GM12892 (cell line): ENCODE data around the gene DNM1L. TPM values are rescaled to one million over a fixed set of nuclear protein-coding genes. Genes with fewer than 3 reads are reported as not detected.

ENCODE experiments used
- DNase-seq: peaks from one replicate; pipeline ENCODE4 v3.0.0; 2011; ENCODE audit not compliant: insufficient read length
- FAIRE-seq: peaks from 2 replicates; lab custom pipeline; 2011; peaks lifted over from hg19 to GRCh38; lab: Jason Lieb, UNC
- POLR2A ChIP-seq: IDR thresholded peaks from 2 replicates; pipeline ENCODE4 v1.6.1; 2011; ENCODE audit warnings: low read depth, low read length, control low read depth
- POLR2AphosphoS5 ChIP-seq: IDR thresholded peaks from 2 replicates; pipeline ENCODE4 v1.6.1; 2011; ENCODE audit warnings: low read depth, low read length, control low read depth
- TAF1 ChIP-seq: IDR thresholded peaks from 2 replicates; pipeline ENCODE4 v1.6.1; 2011; ENCODE audit warnings: low read depth, mild to moderate bottlenecking, control low read depth, low read length, borderline replicate concordance
- polyA plus RNA-seq: library from polyadenylated mRNA; unstranded; fragments of >200 nt; gene quantifications from one replicate; pipeline ENCODE4 v1.2.1, GENCODE V29; 2012; ENCODE audit warnings: missing spikeins, inconsistent platforms; ENCODE audit not compliant: missing spikeins

DNM1L gene
- polyA plus RNA-seq = 68.1 TPM

DNA sequence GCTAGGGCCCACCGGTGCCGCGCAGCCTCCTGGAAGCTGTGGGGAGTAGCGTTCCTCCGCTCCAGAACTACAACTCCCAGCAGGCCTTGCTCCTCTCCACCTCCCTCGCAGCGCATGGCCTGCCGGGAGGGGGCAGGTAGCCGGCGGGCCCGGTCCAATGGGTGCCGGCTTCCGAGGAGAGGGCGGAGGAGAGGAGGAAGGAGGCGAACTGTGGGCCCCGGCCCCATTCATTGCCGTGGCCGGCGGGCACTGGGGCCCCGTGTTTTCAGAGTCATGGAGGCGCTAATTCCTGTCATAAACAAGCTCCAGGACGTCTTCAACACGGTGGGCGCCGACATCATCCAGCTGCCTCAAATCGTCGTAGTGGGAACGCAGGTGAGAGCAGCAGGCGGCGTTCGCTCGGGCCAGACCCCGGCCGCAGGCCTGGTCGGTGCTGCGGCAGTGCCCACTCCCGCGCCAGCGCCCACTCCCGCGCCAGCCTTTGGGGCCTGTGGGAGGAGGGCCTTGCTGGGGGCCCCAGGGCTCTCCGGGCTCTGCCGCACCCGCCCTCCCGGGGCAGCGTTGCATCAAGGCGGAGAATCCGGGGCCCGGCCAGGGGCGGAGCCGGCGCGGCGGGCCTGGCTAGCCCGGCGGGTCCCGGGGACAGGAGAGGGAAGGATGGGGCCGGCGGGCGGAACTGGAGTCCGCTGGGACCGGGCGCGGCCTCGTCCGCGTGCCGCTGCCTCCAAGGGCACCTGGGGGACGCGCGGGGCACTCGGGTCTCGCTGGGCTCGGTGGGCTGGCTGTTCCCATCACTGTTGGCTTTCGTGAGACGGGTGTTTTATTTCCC lies at the start of gene DNM1L:
TSS of gene DNM1L (plus strand) at position 211 of the 829 bp plus-strand sequence. CDS start at position 274, 63 bp downstream.
- FAIRE-seq = peak; percentile 98
- TF ChIP-seq POLR2AphosphoS5 (peak; percentile 90), POLR2A (peak; percentile 93), TAF1 (peak; percentile 77)
- DNase-seq = peak; percentile 91

DNA sequence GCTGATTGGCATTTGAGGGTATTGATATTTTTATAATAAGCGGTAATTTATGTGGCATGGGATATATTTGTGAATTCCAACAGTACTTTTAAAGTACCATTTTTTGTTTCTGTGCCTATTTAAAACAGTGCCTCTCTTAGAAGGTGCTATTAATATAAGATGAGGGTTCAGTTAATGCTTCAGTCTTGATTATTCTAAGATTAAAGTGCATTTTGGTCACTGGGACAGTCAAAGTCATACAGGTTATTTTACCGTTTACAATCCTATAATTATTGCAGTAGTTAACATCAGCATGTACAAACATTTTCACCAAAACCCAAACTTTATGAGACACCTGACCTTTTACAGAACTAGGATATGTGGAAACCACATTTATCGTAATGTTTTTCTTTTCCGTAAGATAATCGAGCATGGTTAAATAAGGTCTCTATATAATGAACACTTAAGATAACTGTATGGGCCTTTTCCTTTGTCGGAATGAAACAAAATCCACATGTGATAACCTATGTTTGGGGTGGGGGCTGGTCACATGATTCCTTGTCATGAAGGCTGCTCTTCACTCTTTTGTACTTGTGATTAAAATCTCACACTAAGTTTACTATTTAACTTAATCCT lies 37.7 kb upstream of the DNM1L start:
- FAIRE-seq (no peak), DNase-seq (no peak)
- TF ChIP-seq POLR2A (no peak), POLR2AphosphoS5 (no peak), TAF1 (no peak)

DNA sequence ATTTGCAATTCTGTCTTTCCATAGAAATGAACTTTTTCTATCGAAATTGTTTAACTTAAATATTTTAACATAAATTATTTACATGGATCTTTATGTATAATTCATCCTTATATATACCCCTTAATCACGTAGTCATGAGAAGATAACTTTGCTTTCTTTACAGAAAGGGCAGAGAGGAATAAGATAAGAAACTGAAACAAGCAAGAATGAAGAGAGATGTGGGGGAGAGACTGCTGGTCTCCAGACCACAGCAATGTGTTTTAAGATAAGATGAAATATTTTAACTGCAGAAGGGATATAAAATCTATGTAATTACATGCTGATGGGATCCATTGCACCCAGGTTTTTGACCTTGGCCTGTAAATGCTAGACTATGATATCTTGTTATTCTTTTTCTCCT lies 34.7 kb upstream of the DNM1L start:
- FAIRE-seq = no peak
- no peak for DNase-seq
- no peak for TF ChIP-seq POLR2A
- no peak for TF ChIP-seq TAF1
- TF ChIP-seq POLR2AphosphoS5 = no peak

DNA sequence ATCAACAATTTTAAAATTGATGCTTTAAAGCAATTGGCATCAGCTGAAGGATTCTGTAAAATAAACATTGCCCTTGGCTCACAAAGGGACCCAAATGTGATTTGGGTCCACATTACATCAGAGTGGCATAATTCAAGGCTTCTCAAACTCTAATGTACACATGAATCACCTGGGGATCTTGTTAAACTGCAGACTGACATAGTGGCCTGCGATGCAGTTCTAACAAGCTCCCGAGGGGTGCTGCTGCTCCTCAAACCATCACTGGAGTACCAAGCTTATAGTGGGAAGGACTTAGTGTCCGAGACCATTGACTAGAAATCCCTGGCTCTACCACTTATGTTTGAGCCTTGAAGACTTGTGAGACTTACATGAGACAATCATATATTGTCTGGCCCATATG lies 31.8 kb upstream of the DNM1L start:
- DNase-seq = no peak
- no peak for FAIRE-seq
- TF ChIP-seq POLR2AphosphoS5 (no peak), POLR2A (no peak), TAF1 (no peak)

DNA sequence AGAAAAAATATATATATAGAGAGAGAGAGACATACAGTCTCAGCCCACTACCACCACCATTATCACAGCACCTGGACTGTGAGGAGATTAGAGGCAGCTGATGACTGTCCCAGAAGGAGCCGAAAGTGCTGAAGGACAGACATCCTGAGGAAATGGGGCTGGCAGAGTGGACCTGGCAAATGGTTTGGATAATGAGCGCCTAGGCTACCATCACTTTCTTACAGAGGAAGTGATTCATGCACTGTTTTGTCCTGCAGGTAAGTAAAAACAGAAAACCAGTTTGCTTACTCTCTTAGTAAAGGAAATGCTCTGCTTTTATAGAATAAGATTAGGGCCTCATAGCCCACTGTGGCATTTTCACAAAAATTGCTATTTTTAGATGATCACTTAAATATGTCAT lies 28.6 kb upstream of the DNM1L start:
- FAIRE-seq (no peak), DNase-seq (no peak)
- TF ChIP-seq TAF1 = no peak
- TF ChIP-seq POLR2A = no peak
- no peak for TF ChIP-seq POLR2AphosphoS5

DNA sequence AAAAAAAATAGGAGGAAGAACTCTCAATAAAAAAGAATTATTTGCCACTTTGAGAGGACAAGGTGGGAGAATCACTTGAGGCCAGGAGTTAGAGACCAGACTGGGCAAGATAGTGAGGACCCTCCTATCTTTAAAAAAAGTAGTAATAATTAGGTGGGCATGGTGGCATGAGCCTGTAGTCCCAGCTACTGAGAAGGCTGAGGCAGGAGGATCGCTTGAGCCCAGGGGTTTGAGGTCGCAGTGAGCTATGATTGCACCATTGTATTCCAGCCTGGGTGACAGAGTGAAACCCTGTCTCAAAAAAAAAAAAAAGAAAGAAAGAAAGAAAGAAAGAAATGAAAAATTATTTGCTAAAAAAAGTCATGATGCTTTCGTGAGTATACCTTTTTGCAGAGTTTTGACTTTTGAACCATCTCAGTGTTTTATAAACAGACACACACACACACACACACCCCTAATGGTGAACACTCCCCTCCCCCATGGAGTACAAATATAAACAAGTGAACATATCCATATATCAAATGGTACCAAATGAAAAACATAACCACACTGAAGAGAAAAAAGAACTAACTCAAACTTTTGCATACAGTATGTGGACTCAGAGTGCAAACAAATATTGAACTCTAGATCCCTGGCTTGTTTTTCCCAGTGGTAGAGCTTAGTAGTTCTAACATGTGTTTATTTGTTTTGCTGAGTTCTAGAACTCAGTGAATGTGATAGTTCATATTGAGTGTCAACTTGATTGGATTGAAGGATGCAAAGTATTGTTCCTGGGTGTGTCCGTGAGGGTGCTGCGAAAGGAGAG lies 27.7 kb upstream of the DNM1L start:
- no peak for FAIRE-seq
- TF ChIP-seq POLR2A (no peak), POLR2AphosphoS5 (no peak), TAF1 (no peak)

DNA sequence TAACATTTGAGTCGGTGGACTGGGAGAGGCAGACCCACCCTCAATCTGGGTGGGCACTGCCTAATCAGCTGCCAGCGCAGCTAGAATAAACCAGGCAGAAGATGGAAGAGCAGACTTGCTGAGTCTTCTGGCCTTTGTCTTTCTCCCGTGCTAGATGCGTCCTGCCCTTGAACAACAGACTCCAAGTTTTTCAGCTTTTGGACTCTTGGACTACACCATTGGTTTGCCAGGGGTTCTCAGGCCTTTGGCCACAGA lies 27.2 kb upstream of the DNM1L start:
- no peak for TF ChIP-seq POLR2A
- DNase-seq (no peak), FAIRE-seq (no peak)

More for the DNA sequence above, 27.7 kb upstream of the DNM1L start:
- no peak for DNase-seq

DNA sequence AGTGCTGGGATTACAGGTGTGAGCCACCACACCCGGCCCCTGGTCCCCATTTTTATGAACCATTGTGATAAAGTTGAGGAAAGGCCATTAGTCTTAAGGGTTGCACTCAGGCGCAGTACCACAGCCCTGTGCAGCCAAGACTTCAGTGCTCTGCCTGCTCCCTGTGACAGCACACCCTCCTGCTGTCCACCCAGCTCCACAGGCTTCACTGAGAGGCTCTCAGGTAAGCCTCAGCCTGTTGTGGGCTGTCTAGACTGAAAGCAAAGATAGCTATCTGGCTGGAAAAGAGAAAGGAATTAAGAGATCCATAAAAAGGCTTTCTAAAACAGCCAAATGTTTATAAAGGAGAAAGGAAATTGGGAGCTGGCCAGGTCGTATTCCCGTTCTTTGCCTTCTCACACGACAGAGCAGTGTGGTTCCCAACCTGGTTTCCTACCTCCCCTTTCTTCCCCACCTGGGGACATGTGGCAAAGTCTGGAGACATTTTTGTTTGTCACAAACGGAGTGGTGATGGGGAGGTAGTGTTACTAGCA lies 19.1 kb upstream of the DNM1L start:
- no peak for TF ChIP-seq POLR2AphosphoS5
- no peak for TF ChIP-seq POLR2A
- TF ChIP-seq TAF1 = no peak
- no peak for DNase-seq
- no peak for FAIRE-seq

DNA sequence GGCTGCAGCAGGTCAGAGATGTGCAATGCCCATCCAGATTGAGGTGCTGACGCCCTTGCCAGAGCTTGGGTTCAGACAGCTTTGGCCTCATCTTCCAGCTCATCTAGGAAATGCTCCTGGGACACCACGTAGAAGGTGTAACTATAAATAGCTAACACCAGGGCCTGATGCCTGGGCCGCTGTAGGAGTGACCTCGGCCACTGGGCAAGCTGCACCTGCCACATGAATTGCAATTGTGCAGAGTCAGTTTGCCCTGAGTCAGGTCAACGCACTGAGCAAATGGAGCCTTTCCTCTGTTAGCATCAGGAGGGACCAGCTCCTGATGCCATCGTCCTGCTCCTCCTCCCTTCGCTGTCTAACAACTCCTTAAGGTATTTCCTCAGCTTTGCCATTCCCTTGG lies 17.4 kb upstream of the DNM1L start:
- no peak for TF ChIP-seq POLR2AphosphoS5
- TF ChIP-seq TAF1 = no peak
- TF ChIP-seq POLR2A = no peak
- FAIRE-seq (no peak), DNase-seq (no peak)

DNA sequence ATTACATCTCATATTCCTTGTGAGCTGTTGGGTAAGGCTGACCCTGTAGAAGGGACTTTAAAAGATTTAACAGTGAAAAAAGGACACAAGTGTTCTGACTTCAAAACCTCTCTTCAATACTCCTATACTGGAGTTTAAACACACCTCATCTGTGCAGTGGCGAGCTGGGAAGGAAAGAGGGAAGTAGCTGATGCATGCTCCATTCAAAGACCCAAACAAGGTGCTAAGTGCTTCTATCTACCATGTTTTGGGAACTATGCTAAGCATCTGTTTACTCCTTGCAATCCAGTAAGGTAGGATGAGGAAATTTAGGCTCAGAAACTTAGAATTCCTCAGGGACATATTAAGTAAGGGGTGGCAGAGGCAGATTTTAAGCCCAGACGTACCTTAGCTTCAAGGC lies 16.4 kb upstream of the DNM1L start:
- TF ChIP-seq TAF1 = no peak
- TF ChIP-seq POLR2A = no peak
- TF ChIP-seq POLR2AphosphoS5 = no peak
- no peak for FAIRE-seq
- DNase-seq = no peak

DNA sequence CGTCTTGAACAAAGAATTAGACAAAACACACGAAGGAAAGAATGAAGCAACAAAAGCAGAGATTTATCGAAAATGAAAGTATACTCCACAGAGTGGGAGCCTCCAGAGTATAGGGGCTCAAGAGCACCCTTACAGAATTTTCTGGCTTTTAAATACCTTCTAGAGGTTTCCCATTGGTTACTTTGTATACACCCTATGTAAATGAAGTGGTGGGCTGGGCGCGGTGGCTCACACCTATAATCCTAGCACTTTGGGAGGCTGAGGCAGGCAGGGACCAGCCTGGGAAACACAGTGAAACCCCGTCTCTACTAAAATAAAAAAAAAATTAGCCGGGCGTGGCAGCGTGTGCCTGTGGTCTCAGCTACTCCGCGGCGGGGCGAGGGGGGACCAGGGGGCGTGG lies 13.1 kb upstream of the DNM1L start:
- TF ChIP-seq POLR2AphosphoS5 = no peak
- TF ChIP-seq POLR2A = no peak
- no peak for TF ChIP-seq TAF1
- DNase-seq (no peak), FAIRE-seq (no peak)

DNA sequence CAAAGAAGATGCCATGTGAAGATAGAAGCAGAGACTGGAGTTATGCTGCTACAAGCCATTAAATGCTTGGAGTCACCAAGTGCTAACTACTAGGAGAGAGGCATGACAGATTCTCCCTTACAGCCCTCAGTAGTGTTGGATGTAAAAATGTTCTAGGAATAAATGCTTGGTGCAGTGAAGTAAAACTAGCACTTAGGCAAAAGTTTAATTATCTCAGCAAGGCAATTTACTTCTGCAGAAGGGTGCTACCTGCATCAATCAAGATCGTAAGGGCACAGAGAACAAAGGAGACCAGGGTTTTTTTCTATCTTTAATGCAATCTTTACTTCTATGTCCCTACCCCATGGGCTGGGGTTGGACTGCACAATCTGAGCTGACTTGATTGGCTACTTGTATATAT lies 9.5 kb upstream of the DNM1L start:
- FAIRE-seq = no peak
- TF ChIP-seq POLR2AphosphoS5 (no peak), TAF1 (no peak), POLR2A (no peak)
- no peak for DNase-seq
